WERI-Rb-1 (cell line): ENCODE results near the gene MGAT5.

Source experiments
- DNase-seq: peaks from one replicate; pipeline ENCODE4 v3.0.0-alpha.2; 2020
- H3K27ac ChIP-seq: fragments of 250-450 bp; sonication (Bioruptor Pico); 2 replicates; pipeline ENCODE4 v1.5.1; 2020; ENCODE audit warnings: mild to moderate bottlenecking, moderate library complexity
- H3K27me3 ChIP-seq: fragments of 250-450 bp; sonication (Bioruptor Pico); 2 replicates; pipeline ENCODE4 v1.5.1; 2021; ENCODE audit warnings: mild to moderate bottlenecking, low read depth, moderate library complexity; ENCODE audit not compliant: insufficient read depth, severe bottlenecking
- H3K36me3 ChIP-seq: fragments of 250-450 bp; sonication (Bioruptor Pico); 2 replicates; pipeline ENCODE4 v1.5.1; 2020; ENCODE audit warnings: mild to moderate bottlenecking, moderate library complexity
- H3K4me3 ChIP-seq: 2 replicates; pipeline ENCODE4 v1.5.1; 2011; ENCODE audit warnings: low read depth, mild to moderate bottlenecking, control low read depth, low read length
- H3K9me3 ChIP-seq: fragments of 250-450 bp; sonication (Bioruptor Pico); 2 replicates; pipeline ENCODE4 v1.5.1; 2021; ENCODE audit warnings: mild to moderate bottlenecking, moderate library complexity; ENCODE audit not compliant: severe bottlenecking
- TF ChIP-seq, protein P1 (sequence below): IDR thresholded peaks from 2 replicates; pipeline ENCODE4 v1.5.1; 2011; ENCODE audit warnings: low read depth, mild to moderate bottlenecking, control low read depth, inconsistent platforms, low read length

Gene MGAT5

DNA sequence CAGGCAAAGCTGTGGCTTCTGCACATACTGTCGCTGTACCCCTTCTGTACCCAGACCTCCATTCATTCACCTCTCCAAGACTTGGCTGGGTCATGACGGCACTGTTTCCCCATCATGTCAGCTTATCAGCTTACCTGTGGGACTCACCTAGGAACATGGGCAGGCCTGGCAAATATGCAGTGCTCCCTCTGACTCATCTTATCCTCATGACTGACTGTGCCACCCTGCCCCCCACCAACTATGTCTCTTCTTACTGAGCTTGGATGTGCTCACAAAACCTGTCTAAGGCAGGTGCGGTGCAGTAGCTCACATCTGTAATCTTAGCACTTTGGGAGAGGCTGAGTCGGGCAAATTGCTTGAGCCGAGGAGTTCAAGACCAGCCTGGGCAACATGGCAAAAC lies 152.4 kb downstream of the MGAT5 start:
- Histone ChIP-seq H3K36me3 (peaks cover 20% of the 10 kb centered on the region), H3K9me3 (no peaks in the 10 kb centered on the region), H3K27ac (no peak overlapping the region), H3K4me3 (no peak overlapping the region), H3K27me3 (no peaks in the 10 kb centered on the region)
- no peak for DNase-seq
- TF ChIP-seq, protein P1, sequence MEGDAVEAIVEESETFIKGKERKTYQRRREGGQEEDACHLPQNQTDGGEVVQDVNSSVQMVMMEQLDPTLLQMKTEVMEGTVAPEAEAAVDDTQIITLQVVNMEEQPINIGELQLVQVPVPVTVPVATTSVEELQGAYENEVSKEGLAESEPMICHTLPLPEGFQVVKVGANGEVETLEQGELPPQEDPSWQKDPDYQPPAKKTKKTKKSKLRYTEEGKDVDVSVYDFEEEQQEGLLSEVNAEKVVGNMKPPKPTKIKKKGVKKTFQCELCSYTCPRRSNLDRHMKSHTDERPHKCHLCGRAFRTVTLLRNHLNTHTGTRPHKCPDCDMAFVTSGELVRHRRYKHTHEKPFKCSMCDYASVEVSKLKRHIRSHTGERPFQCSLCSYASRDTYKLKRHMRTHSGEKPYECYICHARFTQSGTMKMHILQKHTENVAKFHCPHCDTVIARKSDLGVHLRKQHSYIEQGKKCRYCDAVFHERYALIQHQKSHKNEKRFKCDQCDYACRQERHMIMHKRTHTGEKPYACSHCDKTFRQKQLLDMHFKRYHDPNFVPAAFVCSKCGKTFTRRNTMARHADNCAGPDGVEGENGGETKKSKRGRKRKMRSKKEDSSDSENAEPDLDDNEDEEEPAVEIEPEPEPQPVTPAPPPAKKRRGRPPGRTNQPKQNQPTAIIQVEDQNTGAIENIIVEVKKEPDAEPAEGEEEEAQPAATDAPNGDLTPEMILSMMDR: no peak

DNA sequence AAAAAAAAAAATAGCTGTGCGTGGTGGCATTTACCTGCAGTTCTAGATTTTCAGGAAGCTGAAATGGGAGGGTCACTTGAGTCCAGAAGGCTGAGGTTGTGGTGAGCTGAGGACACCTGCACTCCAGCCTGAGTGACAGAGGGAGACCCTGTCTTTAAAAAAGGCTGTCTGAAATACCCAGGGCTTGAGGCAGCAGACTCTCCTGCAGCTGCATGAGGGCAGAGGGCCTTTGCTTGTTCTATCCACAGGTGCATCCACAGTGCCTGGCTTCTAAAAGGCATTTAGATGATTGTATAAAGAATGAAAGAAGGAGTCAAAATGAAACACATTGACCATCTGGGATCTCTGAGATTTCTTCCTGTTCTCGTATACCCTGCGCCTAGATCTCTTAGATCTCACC lies 152.9 kb downstream of the MGAT5 start:
- Histone ChIP-seq H3K4me3 (no peak overlapping the region), H3K27ac (no peak overlapping the region), H3K9me3 (no peaks in the 10 kb centered on the region), H3K27me3 (no peaks in the 10 kb centered on the region), H3K36me3 (peaks cover 20% of the 10 kb centered on the region)
- DNase-seq: no peak
- TF ChIP-seq, protein P1: no peak

DNA sequence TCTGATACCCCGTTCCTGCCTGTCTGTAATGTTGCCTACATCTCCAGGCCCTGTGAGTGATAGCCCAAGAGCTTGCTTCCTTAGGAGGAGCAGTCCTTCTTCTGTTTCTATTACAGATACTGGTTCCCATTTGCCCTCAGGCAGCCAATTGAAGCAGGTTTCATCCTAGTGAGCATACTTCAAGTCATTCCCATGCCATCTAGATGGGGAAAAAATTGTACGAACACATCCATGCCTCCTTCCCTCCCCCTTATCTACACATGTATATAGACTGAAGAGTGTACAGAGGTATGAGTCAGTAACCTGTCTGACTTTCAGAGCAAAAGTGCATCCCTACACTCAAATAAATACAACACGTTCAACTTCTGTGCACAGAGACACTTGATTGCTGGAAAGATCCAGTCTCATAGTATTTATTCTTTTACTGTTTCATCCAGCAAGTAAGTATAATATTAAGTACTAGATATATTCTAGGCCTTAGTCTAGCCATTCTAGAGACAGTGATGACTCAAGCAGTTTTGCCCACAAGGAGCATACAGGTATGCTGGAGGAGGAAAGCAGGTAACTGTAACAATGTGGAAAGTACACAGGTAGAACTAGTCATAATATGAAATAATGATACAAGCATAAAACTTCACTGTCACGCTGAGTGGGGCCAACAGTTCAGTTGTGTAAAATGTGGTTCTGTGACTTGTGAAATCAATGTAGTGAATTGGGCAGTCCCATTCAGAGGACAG lies 153.4 kb downstream of the MGAT5 start:
- TF ChIP-seq, protein P1: no peak
- Histone ChIP-seq H3K27ac (no peak overlapping the region), H3K36me3 (peaks cover 20% of the 10 kb centered on the region), H3K4me3 (no peak overlapping the region), H3K27me3 (no peaks in the 10 kb centered on the region), H3K9me3 (no peaks in the 10 kb centered on the region)
- DNase-seq: no peak

DNA sequence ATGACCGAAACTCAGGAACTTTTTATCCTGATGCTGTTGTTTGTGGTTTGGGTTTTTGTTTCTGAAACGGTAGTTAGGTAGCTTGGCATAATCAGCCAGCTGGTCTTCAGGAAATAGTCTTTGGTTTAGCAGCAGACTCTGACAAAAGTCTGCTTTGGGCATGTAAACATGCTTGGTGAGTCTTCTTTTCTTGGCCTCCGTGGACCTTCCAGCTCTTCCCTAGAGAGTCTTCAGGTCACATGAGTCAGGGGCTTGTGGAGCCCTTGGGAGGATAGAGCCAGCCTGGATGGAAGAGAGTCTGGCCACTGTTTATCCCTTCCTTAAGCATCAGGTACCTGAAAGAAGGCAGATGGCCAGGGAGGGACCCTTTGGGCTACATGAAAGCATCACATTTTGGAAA lies 154.5 kb downstream of the MGAT5 start:
- TF ChIP-seq, protein P1: no peak
- peaks cover 21% of the 10 kb centered on the region for H3K36me3 ChIP-seq
- no peak overlapping the region for H3K27ac ChIP-seq
- H3K27me3 ChIP-seq: no peaks in the 10 kb centered on the region
- no peaks in the 10 kb centered on the region for H3K9me3 ChIP-seq
- H3K4me3 ChIP-seq: no peak overlapping the region
- no peak for DNase-seq

DNA sequence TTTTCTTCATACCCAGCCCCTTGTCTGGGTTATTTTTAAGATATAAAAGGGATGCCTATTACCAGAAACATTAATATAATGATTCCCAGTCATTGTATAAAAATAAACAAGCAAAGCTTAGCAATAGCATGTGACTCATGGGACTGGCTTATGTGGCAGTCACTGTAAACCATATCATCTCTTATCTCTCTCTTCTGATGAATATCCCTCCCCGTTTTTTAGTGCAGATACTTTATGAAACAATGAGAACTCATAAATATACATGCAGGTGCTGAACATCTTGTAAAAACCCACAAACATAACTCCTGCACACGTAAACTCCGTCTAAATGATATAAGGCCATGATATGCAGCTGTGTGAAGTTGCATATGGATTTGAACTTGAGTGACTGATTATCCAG lies 154.9 kb downstream of the MGAT5 start:
- Histone ChIP-seq H3K36me3 (peaks cover 18% of the 10 kb centered on the region), H3K27ac (no peak overlapping the region), H3K9me3 (no peaks in the 10 kb centered on the region), H3K4me3 (no peak overlapping the region), H3K27me3 (no peaks in the 10 kb centered on the region)
- no peak for DNase-seq
- TF ChIP-seq, protein P1: no peak

DNA sequence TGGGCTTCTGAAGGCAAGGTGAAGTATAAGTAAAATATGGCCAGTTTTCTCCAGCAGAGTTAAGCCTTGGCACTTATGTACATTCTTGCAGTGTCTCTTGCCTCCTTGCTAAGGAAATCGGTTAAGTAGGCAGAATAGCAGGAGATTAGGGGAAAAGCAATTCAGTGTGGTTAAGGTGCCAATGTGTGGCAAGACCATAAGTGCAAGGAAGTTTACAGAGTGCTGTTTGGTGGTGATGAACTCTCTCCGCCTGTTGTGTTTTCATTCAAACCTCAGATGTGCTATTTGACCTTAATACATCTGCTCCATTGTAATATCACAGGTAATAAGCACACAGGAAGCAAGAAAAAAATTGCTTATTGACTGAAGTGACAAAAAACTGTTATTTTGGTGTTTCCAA lies 156.1 kb downstream of the MGAT5 start:
- Histone ChIP-seq H3K4me3 (no peak overlapping the region), H3K27ac (no peak overlapping the region), H3K36me3 (peaks cover 8% of the 10 kb centered on the region), H3K9me3 (no peaks in the 10 kb centered on the region), H3K27me3 (no peaks in the 10 kb centered on the region)
- DNase-seq: no peak
- TF ChIP-seq, protein P1: no peak
